GM12891 (cell line): ENCODE data around the gene INTS6.

Source experiments
- DNase-seq: peaks from one replicate; pipeline ENCODE4 v3.0.0; 2011; ENCODE audit warnings: low spot score; ENCODE audit not compliant: insufficient read length
- FAIRE-seq: peaks from 2 replicates; lab custom pipeline; 2011; peaks lifted over from hg19 to GRCh38; lab: Jason Lieb, UNC
- PAX5 ChIP-seq: IDR thresholded peaks from 2 replicates; pipeline ENCODE4 v1.6.1; 2011; ENCODE audit warnings: low read length, moderate library complexity, mild to moderate bottlenecking; ENCODE audit not compliant: insufficient read depth, severe bottlenecking
- POLR2A ChIP-seq: IDR thresholded peaks from 2 replicates; pipeline ENCODE4 v1.6.1; 2011; ENCODE audit warnings: low read depth, low read length, control low read depth
- POLR2AphosphoS5 ChIP-seq: IDR thresholded peaks from 2 replicates; pipeline ENCODE4 v1.6.1; 2011; ENCODE audit warnings: low read depth, low read length, control low read depth
- POU2F2 ChIP-seq: IDR thresholded peaks from 2 replicates; pipeline ENCODE4 v1.6.1; 2011; ENCODE audit warnings: low read depth, mild to moderate bottlenecking, control low read depth, low read length, moderate library complexity
- SPI1 ChIP-seq: IDR thresholded peaks from 2 replicates; pipeline ENCODE4 v1.6.1; 2011; ENCODE audit warnings: low read depth, low read length, control low read depth
- TAF1 ChIP-seq: IDR thresholded peaks from 2 replicates; pipeline ENCODE4 v1.6.1; 2011; ENCODE audit warnings: low read depth, low read length, control low read depth

INTS6 gene

GRCh38 chr13:51346397-51346796, 106.4 kb downstream of the INTS6 start:
- no peak for FAIRE-seq
- DNase-seq, result no peak
- TF ChIP-seq POLR2A (no peak), PAX5 (no peak), POLR2AphosphoS5 (no peak), TAF1 (no peak), SPI1 (no peak), POU2F2 (no peak)

- DNase-seq, result no peak
- TF ChIP-seq POLR2AphosphoS5, result no peak
- TF ChIP-seq POU2F2, result no peak
- no peak for TF ChIP-seq PAX5
- no peak for TF ChIP-seq POLR2A
- TF ChIP-seq SPI1, result no peak
- no peak for TF ChIP-seq TAF1
- no peak for FAIRE-seq
Measured at GRCh38 chr13:51343475-51343874, 109.4 kb downstream of the INTS6 start.

- no peak for TF ChIP-seq POLR2AphosphoS5
- no peak for TF ChIP-seq TAF1
- no peak for DNase-seq
- no peak for FAIRE-seq
Measured at GRCh38 chr13:51342706-51343105, 110.1 kb downstream of the INTS6 start.

- no peak for TF ChIP-seq POLR2AphosphoS5
- no peak for TF ChIP-seq POU2F2
- TF ChIP-seq SPI1, result no peak
- TF ChIP-seq TAF1, result no peak
- TF ChIP-seq POLR2A, result no peak
- no peak for TF ChIP-seq PAX5
- FAIRE-seq (no peak), DNase-seq (no peak)
Measured at GRCh38 chr13:51341791-51342190, 111.0 kb downstream of the INTS6 start.

GRCh38 chr13:51341232-51341631, 111.6 kb downstream of the INTS6 start:
- FAIRE-seq (no peak), DNase-seq (no peak)
- TF ChIP-seq PAX5, result no peak
- no peak for TF ChIP-seq POU2F2
- TF ChIP-seq TAF1, result no peak
- no peak for TF ChIP-seq POLR2A
- no peak for TF ChIP-seq POLR2AphosphoS5
- TF ChIP-seq SPI1, result no peak

- no peak for FAIRE-seq
- no peak for DNase-seq
- no peak for TF ChIP-seq POU2F2
- TF ChIP-seq POLR2AphosphoS5, result no peak
- TF ChIP-seq SPI1, result no peak
- TF ChIP-seq POLR2A, result no peak
- TF ChIP-seq PAX5, result no peak
- no peak for TF ChIP-seq TAF1
Measured at GRCh38 chr13:51339952-51340732, 112.7 kb downstream of the INTS6 start.

GRCh38 chr13:51339354-51339753, 113.5 kb downstream of the INTS6 start, which contains the start of gene SERPINE3:
SERPINE3 (plus strand) TSS chr13:51339691; CDS start chr13:51341092, 1,401 bp downstream.
- FAIRE-seq, result no peak
- DNase-seq, result no peak

GRCh38 chr13:51336746-51337145, 116.1 kb downstream of the INTS6 start:
- DNase-seq (no peak), FAIRE-seq (no peak)
- TF ChIP-seq POU2F2 (no peak), PAX5 (no peak), TAF1 (no peak), SPI1 (no peak), POLR2A (no peak), POLR2AphosphoS5 (no peak)

More at GRCh38 chr13:51339354-51339753, 113.5 kb downstream of the INTS6 start, which contains the start of gene SERPINE3:
- TF ChIP-seq PAX5 (no peak), POLR2A (no peak), SPI1 (no peak), POLR2AphosphoS5 (no peak), TAF1 (no peak), POU2F2 (no peak)

- no peak for DNase-seq
- FAIRE-seq, result no peak
- TF ChIP-seq TAF1 (no peak), POU2F2 (no peak), SPI1 (no peak), POLR2AphosphoS5 (no peak), POLR2A (no peak), PAX5 (no peak)
Measured at GRCh38 chr13:51333826-51334225, 119.0 kb downstream of the INTS6 start.

- DNase-seq (no peak), FAIRE-seq (no peak)
- no peak for TF ChIP-seq POLR2A
Measured at GRCh38 chr13:51333421-51333820, 119.4 kb downstream of the INTS6 start.
